Endothelial cell of umbilical vein (primary cell): ENCODE results near the gene PLXNB1. TPM values are rescaled to one million over a fixed set of nuclear protein-coding genes. Genes with fewer than 3 reads are reported as not detected.
"Not testable (repeated sequence)": the region's sequence is repeated elsewhere in the genome, so short reads cannot be mapped to it uniquely, and the experiment has no call there.

ENCODE experiments used
- BruUV-seq: library from RNA; stranded (reverse); fragments of 400-500 nt; replicated peaks from 2 replicates; lab custom pipeline; 2021; lab: Mats Ljungman, UMichigan
- CTCF ChIA-PET: fragments of 300-600, 350-600 bp; sonication (Branson Sonifier 250); formaldehyde crosslinking; loops from one replicate; lab custom pipeline; 2021; ENCODE audit warnings: antibody characterized with exemption, inconsistent platforms; lab: Charles Lee
- POLR2A ChIA-PET: fragments of 300-600, 350-600 bp; sonication (Branson Sonifier 250); formaldehyde crosslinking; loops from one replicate; lab custom pipeline; 2021; ENCODE audit warnings: antibody characterized with exemption, inconsistent platforms; lab: Charles Lee
- DNase-seq: peaks from one replicate; pipeline ENCODE4 v3.0.0-alpha.2; 2011; ENCODE audit warnings: low read depth, low spot score
- FAIRE-seq: peaks from 2 replicates; lab custom pipeline; 2011; peaks lifted over from hg19 to GRCh38; lab: Jason Lieb, UNC
- H2AFZ ChIP-seq: 2 replicates; pipeline ENCODE4 v1.6.0; 2012; ENCODE audit warnings: low read depth, low read length, control low read depth, inconsistent platforms
- H3K27ac ChIP-seq: 2 replicates; pipeline ENCODE4 v1.5.1; 2011; ENCODE audit warnings: low read depth, mild to moderate bottlenecking, control low read depth, low read length, moderate library complexity; ENCODE audit not compliant: insufficient read depth
- H3K27me3 ChIP-seq, 2 experiments: 2 replicates each; pipeline versions ENCODE4 v1.6.0 to v1.6.1; 2011; ENCODE audit warnings: low read length in 2 of 2, mixed read lengths in 1 of 2; ENCODE audit not compliant: control insufficient read depth in 2 of 2, insufficient read depth in 2 of 2
- H3K36me3 ChIP-seq, 2 experiments: 2 replicates in 1 of 2; 3 replicates in 1 of 2; pipeline ENCODE4 v1.5.1; 2011; ENCODE audit warnings: low read length in 2 of 2, mild to moderate bottlenecking in 1 of 2, moderate library complexity in 1 of 2; ENCODE audit not compliant: control insufficient read depth in 2 of 2, insufficient read depth in 2 of 2; ENCODE audit errors: extremely low read depth in 1 of 2
- H3K4me1 ChIP-seq: 3 replicates; pipeline ENCODE4 v1.5.1; 2011; ENCODE audit warnings: mild to moderate bottlenecking, low read length; ENCODE audit not compliant: control insufficient read depth, insufficient read depth; ENCODE audit errors: extremely low read depth
- H3K4me2 ChIP-seq: 2 replicates; pipeline ENCODE4 v1.6.1; 2011; ENCODE audit warnings: low read length, control low read depth, mixed read lengths; ENCODE audit not compliant: insufficient read depth
- H3K4me3 ChIP-seq, 3 experiments: fragments of 200-600 bp in 1 of 3; sonication (generic), shearing (Covaris generic) in 1 of 3; replicated peaks in 1 of 3; 2 replicates each; pipeline ENCODE4 v1.5.1; 2011 to 2016; ENCODE audit warnings: control low read depth in 3 of 3, low read length in 3 of 3, mild to moderate bottlenecking in 2 of 3, inconsistent platforms in 1 of 3, low read depth in 1 of 3, moderate library complexity in 1 of 3; ENCODE audit not compliant: insufficient read depth in 1 of 3
- H3K79me2 ChIP-seq: 2 replicates; pipeline ENCODE4 v1.6.0; 2012; ENCODE audit warnings: low read length, inconsistent platforms; ENCODE audit not compliant: control insufficient read depth, insufficient read depth
- H3K9ac ChIP-seq: replicated peaks from 2 replicates; pipeline ENCODE3; 2011; ENCODE audit warnings: low read length, control low read depth; ENCODE audit not compliant: insufficient read depth; ENCODE audit errors: extremely low read depth
- H3K9me1 ChIP-seq: replicated peaks from 3 replicates; pipeline ENCODE4 v1.6.0; 2011; ENCODE audit warnings: mild to moderate bottlenecking, low read length; ENCODE audit not compliant: control insufficient read depth, insufficient read depth; ENCODE audit errors: extremely low read depth
- H3K9me3 ChIP-seq: replicated peaks from 2 replicates; pipeline ENCODE4 v1.5.1; 2012; ENCODE audit warnings: low read length, inconsistent platforms; ENCODE audit not compliant: control insufficient read depth, insufficient read depth
- H4K20me1 ChIP-seq: replicated peaks from 2 replicates; pipeline ENCODE3; 2011; ENCODE audit warnings: mild to moderate bottlenecking, low read length; ENCODE audit not compliant: control insufficient read depth, insufficient read depth; ENCODE audit errors: extremely low read depth
- MYC ChIP-seq: IDR thresholded peaks from one replicate; pipeline ENCODE4 v1.6.1; 2011; ENCODE audit warnings: mild to moderate bottlenecking, low read depth, low read length
- POLR2A ChIP-seq: IDR thresholded peaks from 2 replicates; pipeline ENCODE4 v1.6.1; 2012; ENCODE audit warnings: low read depth, mild to moderate bottlenecking, control low read depth, low read length
- dilution Hi-C: fragments of 300-500 bp; cut with MboI; formaldehyde crosslinking; loops from one replicate; pipeline ENCODE4 v1.15.0; 2019; ENCODE audit warnings: low sequenced_read_pairs; ENCODE audit not compliant: extremely low pct_ligation_motif_present
- intact Hi-C: fragments of 100-400 bp; cut with micrococcal nuclease; formaldehyde crosslinking; loops from one replicate; pipeline ENCODE4 v1.10.0; 2022
- polyA plus RNA-seq, 4 experiments: library from polyadenylated mRNA; depleted of rRNA in 3 of 4; stranded (reverse) in 3 of 4; unstranded in 1 of 4; fragments of >200 nt; gene quantifications; 2 replicates each; pipeline versions ENCODE4 v1.2.1 to v1.2.3, GENCODE V29; 2011 to 2012; ENCODE audit warnings: missing spikeins in 1 of 4
- total RNA-seq: library from RNA; stranded (reverse); gene quantifications from 2 replicates; pipeline ENCODE4 v1.2.3, GENCODE V29; 2021

Gene PLXNB1
- total and polyA plus RNA-seq, 2 donors (not counting 3 experiments of a cell fraction or from before 2014, with no cell fraction given): 43.1 to 45.2 TPM

DNA sequence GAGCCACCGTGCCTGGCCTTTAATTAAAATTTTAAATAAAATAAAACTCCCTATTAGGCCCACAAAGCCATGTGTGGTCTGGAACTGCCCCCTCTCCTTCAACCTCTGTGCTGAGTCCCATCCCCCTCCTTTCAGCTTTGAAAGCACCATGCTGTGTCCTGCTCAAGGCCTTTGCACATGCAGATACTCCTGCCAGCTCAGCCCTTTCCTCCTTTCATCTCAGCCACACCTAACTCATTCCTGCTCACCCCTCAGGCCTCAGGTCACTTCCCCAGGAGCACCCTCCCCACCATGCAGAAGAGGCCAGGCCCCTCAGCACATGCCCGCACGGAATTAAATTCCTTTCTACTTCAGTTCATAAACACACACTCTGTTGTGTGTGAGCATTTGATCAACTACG is 44.7 kb upstream of the PLXNB1 start:
- FAIRE-seq (no peak), DNase-seq (no peak)
- no peak overlapping the region for H3K27ac ChIP-seq
- no peak overlapping the region for H3K4me2 ChIP-seq
- no peak overlapping the region for H3K9ac ChIP-seq
- H3K4me3 ChIP-seq: no peak overlapping the region
- peaks cover 0 to 16% of the 10 kb centered on the region in 2 experiments for H3K36me3 ChIP-seq
- dilution Hi-C loops (no loop called here), intact Hi-C loops (no loop called here)
- peaks cover 29% of the 10 kb centered on the region for H3K79me2 ChIP-seq
- H4K20me1 ChIP-seq: no peaks in the 10 kb centered on the region
- H3K4me1 ChIP-seq: peaks cover 10% of the 10 kb centered on the region
- BruUV-seq: no TSS peak
- H3K9me3 ChIP-seq: no peaks in the 10 kb centered on the region
- TF ChIP-seq MYC: no peak
- no peak for TF ChIP-seq POLR2A
- CTCF ChIA-PET: no interaction called here
- no peak overlapping the region for H2AFZ ChIP-seq
- H3K27me3 ChIP-seq: no peaks in the 10 kb centered on the region
- H3K9me1 ChIP-seq: no peaks in the 10 kb centered on the region
- POLR2A ChIA-PET: no interaction called here

- H3K9me1 ChIP-seq, dilution Hi-C loops, H3K9ac ChIP-seq, H2AFZ ChIP-seq, H3K4me2 ChIP-seq, DNase-seq, H3K27me3 ChIP-seq, BruUV-seq, intact Hi-C loops, H3K9me3 ChIP-seq, FAIRE-seq, H3K4me3 ChIP-seq, H3K27ac ChIP-seq, H3K4me1 ChIP-seq, H4K20me1 ChIP-seq: not testable (repeated sequence)
- CTCF ChIA-PET: interaction anchor here (1.0 to 3.9 kb wide), 7 partner anchors 9 to 75 kb away, joined by 3 to 26 read pairs (median 15); partner anchors contain the start of genes CCDC51 and TMA7
- POLR2A ChIA-PET: interaction anchor here (0.7 kb wide), 1 partner anchor 45 kb away, joined by 4 read pairs; no protein-coding TSS in a partner anchor
- peaks cover 34% of the 10 kb centered on the region for H3K79me2 ChIP-seq
- H3K36me3 ChIP-seq: peaks cover 0 to 22% of the 10 kb centered on the region in 2 experiments
Observed at GRCh38 chr3:48474031-48474430, 44.1 kb upstream of the PLXNB1 start.
